GM19239 (cell line): ENCODE data around the gene ZDHHC20.

ENCODE experiments used
- DNase-seq: peaks from one replicate; pipeline ENCODE4 v3.0.0; 2011; ENCODE audit warnings: low spot score; ENCODE audit not compliant: insufficient read length
- FAIRE-seq: peaks from 2 replicates; lab custom pipeline; 2011; peaks lifted over from hg19 to GRCh38; lab: Jason Lieb, UNC

Gene ZDHHC20, protein sequence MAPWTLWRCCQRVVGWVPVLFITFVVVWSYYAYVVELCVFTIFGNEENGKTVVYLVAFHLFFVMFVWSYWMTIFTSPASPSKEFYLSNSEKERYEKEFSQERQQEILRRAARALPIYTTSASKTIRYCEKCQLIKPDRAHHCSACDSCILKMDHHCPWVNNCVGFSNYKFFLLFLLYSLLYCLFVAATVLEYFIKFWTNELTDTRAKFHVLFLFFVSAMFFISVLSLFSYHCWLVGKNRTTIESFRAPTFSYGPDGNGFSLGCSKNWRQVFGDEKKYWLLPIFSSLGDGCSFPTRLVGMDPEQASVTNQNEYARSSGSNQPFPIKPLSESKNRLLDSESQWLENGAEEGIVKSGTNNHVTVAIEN

DNA sequence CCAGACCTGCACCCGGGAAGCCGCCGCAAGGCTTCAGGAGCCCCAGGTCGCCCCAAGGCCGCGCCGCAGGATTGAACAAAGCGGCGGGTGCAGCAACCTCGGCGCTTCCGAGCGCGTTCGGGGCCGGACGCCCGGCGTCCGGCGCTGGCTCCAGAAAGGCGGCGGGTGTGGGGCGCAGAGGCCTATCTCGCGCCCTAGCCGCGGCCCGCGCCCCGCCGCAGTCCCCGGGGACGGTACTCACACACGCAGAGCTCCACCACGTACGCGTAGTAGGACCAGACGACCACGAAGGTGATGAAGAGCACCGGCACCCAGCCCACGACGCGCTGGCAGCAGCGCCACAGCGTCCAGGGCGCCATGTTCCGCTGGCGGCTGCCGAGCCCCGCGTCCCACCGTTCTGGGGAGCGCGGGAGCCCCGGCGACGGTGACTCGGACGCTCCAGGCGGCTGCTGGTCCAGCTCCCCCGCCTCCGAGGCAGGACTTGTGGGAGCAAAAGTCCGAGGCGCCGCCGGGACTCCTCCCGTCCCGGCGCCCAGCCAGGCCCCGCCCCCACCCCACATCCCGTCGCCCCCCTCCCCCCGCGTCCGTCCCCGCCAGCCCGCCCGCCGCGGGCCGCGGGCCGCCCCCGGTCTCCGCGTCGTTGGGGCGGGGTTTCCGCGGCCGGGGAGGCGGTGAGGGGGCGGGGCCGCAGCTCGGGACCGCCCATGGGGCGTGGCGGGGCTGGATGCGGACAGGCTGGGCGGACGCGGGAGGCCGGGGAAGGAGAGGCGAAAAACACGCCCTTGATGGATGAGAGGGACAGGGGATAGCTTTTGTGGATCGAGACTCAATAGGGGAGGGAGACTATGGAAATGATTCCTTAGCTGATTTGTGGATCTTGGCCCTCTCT is at the start of gene ZDHHC20:
Gene ZDHHC20 (minus strand): TSS at position 491 of the 889 bp plus-strand sequence. CDS start 132 bp downstream, at position 359.
- DNase-seq (peak; percentile 83), FAIRE-seq (peak; percentile 83)

DNA sequence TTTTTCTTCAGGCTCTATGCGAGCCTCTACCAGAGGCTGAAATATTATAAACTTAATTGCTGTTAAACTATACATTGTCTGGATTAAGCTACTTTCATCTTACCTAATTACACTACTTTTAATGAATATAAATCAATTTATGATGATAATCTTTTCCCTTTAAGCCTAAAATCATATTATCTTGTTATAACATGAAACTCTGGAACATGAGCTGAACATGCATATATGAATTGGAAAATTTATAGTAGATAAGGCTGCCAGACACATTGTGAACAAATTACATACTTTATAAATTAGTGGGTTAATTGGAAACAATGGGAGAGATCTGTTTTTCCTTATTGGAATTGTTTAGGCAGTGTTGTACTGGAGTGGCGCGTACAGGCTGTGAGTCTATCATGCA is 45.3 kb upstream of the ZDHHC20 start:
- DNase-seq (no peak), FAIRE-seq (no peak)

DNA sequence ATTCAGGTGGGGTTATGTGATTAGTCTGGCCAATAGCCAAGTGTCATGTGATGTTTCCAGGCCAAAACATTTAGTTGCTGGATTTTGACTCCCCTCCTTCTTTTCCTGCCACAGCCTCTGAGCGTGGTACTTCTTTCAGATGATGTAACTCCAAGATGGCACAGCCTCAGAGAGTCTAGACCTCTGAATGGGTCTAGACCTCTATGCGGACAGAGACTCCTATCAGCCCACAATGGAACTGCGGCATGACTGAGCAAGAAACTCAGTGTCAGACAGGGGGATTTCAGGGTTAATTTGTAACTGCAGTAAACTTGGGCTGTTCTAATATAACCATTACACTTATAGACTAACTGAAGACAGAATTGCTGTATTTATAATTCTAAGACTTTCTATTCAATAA is 42.6 kb upstream of the ZDHHC20 start:
- FAIRE-seq (no peak), DNase-seq (no peak)

DNA sequence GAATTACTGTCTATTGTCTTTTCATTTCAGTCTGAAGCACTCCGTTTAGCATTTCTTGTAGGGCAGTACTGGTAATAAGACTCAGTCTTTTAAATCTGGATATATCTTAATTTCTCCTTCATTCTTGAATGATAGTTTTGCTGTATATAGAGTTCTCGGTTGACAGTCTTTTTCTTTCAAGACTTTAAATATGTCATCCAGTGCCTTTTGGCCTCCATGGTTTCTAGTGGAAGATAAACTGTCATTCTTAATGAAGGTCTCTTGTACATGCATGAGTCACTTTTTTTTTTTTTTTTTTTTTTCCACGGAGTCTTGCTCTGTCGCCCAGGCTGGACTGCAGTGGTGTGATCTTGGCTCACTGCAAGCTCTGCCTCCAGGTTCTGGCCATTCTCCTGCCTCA is 27.2 kb upstream of the ZDHHC20 start:
- FAIRE-seq (no peak), DNase-seq (no peak)

DNA sequence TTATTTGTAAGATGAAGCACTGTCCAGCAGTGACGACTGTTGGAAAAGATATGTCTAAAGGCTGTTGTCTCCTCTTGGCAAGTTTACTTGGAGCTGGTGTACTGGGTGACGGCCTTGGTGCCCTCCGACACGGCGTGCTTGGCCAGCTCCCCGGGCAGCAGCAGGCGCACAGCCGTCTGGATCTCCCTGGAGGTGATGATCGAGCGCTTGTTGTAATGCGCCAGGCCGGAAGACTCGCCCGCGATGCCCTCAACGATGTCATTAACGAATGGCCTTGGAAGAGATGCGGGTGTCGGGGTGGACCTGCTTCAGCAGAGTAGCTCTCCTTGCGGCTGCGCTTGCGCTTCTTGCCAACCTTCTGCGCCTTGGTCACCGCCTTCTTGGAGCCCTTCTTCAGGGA is 24.6 kb upstream of the ZDHHC20 start:
- DNase-seq, result no peak

DNA sequence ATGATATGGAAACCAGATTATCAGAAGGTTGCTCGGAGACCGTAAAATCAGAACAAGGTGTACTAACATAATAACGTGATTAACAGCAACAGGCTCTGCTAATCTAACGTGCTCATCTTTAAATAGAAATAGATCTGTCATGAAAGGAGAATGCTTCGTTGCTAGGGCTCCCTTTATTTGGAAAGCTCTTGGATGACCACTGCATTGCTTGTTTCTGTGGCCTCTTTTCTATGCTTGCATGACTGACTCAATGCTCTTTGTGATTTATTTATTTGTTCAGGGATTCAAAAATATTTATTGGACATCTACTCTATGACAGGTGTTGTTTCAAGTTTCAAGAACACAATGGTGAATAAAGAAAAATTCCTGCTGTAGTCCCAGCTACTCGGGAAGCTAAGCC is 22.3 kb upstream of the ZDHHC20 start:
- FAIRE-seq, result no peak
- DNase-seq, result no peak

More for the DNA sequence above, 24.6 kb upstream of the ZDHHC20 start:
- FAIRE-seq, result no peak

DNA sequence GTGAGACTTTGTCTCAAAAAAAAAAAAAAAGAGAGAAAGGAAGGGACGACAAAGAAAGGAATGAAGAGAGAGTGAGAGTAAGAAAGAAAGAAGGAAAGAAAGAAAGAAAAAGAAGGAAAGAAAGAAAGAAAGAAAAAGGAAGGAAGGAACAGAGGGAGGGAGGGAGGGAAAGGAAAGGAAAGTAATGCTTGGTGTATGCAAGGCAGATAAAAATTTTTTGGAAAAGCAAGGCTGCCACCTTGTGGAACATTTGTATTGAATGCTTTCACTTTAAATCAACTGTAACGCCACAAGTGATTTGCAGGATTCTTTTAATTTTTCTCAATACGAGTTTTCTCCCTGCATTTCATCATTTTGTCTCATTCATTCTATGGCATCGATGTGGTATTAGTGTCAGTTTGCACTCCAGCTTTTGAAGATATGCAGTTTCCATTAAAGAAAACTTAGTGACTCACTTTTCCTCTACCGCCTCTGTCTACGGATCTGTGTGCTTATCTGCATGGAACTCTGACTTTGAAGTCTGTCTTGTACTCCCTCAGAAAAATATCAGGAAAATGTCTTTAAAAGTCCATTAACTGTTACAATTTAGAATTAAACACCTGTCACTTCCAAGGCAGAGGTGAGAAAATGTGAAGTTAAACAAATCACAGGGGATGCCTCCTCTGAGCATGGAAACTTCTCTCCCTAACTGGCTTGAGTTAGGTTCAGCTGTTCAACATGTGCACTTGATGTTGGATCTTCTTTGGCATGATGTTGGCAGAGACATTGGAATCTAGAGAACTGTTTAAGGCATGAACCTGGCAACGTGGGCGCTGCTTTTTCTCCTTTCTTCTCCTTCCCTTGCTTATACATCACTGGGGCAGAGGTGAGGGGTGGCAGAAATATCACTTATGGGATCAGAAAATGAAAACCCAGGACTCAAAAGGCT is 20.0 kb upstream of the ZDHHC20 start:
- DNase-seq, result no peak
- peak; percentile 95 for FAIRE-seq

DNA sequence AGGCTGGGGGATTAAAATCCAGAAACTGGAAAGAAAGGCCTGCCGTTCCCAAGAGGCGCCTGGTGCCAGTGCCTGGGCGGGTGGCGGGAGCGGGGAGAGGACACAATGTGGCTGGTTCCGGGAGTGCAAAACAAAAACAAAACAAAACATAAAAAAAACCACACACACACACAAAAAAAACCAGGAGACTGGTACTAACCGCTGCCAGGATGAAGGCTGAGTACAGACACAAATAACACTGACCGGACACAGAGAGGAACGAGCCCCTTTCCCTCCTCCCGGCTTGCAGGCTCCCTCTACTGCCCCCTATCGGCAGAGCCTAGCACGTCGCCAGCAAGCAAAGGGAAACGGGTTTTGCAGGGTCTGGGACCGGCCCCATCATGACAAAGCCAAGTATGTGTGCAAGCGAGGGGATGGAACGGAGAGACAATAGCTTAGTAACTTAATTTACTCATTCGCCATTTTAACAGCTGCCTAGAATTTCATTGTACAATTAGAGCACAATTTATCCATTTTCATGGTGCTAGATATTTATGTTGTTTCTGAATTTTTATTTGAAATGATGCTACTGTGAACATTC is 17.9 kb upstream of the ZDHHC20 start:
- peak; percentile 96 for FAIRE-seq
- peak; percentile 49 for DNase-seq

DNA sequence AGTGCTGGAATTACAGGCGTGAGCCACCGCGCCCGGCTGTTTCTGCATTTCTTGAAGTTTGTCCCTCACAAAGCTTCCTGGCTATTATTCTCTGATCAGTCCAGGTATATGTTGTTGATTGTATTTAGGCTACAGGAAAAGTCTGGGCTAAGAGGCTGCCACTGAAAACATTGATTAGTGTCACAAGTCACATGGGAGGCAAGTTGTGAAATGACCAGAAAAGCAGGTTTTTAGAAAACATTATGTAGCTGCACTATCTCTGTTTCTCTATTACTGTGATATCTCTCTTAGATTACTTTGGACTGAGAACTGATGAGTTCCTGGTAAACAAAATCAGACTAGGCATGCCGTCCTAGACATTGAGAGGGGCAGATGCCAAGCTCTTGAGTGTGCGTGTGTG is 16.0 kb upstream of the ZDHHC20 start:
- FAIRE-seq (no peak), DNase-seq (no peak)

DNA sequence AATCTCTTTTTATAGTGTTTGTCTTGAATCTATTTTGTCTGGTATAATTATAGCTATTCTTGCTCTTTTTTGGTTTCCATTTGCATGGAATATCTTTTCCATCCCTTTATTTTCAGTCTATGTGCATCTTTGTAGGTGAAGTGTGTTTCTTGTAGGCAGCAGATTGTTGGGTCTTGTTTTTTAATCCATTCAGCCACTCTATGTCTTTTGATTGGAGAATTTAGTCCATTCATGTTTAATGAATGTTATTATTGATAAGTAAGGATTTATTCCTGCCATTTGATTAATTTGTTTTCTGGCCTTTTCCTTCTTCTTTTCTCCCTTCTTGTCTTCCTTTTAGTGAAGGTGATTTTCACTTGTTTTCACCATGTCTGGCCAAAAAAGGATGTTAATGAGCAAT is 11.7 kb upstream of the ZDHHC20 start:
- DNase-seq (no peak), FAIRE-seq (no peak)

DNA sequence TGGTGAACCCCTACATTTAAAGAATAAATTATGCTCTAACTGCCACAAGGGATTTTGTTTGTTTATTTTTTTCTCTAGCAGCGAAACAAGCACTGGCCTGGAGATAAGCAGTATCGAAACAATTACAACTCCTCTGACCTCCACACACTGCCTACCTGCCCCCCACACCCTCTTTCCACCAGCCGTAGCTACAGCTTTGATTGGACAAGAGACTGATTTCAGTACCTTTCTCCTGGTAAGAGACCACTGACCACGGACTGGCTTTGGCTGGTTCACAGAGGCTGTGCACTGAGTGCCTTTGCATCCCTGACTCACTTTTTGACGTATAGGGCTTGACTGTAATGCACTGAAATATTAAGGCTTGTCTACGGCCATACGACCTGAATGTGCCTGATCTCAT is 7.4 kb upstream of the ZDHHC20 start:
- FAIRE-seq, result no peak
- DNase-seq, result no peak

DNA sequence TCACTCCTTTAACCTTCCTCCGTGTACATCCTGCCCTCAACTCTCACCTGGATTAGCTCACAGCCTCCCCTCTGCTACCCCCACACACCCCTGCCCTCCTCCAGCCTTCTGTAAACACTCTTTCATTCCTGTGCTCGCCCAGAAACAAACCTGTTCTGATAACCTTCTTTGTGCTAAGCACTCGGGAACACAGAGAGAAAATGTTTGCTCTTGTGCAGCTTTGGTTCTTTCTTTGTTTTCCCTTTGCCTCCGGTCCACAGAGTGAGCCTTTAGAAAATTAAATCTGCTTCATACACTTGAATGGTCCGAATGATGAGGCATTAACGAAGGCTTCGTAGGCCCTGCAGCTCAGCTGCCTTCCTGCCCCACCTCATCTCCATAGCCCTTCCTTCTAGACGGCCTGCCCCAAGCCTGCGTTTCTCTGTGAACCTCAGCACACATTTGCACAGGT is 6.6 kb upstream of the ZDHHC20 start:
- DNase-seq, result no peak
- FAIRE-seq, result no peak

DNA sequence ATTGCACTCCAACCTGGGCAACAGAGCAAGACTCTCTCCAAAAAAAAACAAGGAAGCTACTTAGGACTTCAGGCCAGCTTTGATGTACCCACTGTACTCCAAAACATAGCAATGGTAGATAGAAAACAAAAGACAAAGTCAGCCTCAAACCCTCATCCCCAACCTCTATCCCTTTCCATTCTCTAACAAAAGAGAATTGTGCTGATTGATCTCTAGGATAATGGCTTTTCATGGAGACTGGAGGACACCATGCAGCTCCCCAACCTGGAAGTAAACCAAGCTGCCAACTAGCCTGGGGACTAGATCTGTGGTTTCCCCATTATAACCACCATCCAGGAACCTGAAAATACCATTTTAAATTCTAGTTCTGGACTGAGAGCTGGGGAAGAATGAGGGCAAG is 4.3 kb upstream of the ZDHHC20 start:
- DNase-seq, result no peak
- FAIRE-seq, result no peak

DNA sequence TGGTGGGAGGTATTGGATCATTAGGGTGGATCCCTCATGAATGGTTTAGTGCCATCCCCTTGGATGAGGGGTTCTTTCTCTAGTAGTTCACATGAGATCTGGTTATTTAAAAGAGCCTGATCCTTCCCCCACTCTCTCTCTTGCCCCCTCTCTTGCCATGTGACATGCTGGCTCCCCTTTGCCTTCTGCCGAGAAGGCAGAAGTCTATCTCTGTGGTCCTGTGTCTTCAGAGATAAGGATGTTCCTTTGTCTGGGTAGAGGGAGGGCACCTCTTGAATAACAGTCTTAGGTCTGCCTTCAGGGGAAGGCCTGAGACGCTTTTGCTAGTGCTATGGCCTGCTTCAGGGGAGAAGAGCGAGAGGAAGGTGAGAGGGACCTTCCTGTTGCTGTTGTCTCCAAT is 2.0 kb upstream of the ZDHHC20 start:
- DNase-seq (no peak), FAIRE-seq (no peak)

DNA sequence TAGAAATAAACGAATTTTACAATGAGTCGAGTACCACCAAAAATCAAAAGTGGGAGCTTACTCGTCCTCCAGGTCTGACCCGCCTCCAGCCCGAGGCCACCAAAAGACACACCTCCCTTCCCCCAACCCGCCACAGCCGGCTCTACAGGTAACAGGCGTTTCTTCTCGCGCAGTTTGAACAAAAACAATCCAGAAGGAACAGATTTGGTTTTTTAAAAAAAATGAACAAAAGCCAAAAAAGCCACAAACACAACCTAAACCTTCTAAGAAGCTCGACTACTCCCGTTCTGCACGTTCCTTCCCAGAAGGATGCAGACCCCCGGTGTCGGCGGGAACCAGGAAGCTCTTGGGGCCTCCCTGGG is 671 bp downstream of the ZDHHC20 start:
- no peak for FAIRE-seq
- DNase-seq, result peak; percentile 40

DNA sequence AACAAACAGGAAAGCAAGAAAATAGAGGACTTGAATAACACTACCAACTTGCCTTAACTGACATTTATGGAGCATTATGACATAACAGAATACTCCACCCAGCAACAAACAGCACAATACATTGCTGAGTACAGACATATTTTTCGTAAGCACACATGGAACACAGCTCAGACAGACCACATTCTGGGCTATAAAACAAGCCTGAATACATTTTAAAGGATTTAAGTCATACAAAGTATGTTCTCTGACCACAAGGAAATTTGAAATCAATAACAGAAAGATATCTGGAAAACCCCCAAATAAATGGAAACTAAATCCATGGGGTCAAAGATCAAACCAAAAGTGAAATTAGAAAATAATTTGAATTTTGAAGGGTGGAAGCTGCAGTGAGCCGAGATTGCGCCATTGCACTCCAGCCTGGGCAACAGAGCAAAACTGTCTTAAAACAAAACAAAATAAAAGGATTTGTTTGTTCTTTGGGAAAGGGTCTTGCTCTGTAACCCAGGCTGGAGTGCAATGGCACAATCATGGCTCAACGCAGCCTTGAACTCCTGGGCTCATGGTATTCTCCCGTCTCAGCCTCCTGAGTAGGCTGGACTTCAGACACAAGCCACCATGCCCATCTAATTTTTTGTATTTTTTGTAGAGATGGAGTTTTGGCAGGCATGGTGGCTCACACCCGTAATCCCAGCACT is 5.6 kb downstream of the ZDHHC20 start:
- DNase-seq, result no peak
- no peak for FAIRE-seq

DNA sequence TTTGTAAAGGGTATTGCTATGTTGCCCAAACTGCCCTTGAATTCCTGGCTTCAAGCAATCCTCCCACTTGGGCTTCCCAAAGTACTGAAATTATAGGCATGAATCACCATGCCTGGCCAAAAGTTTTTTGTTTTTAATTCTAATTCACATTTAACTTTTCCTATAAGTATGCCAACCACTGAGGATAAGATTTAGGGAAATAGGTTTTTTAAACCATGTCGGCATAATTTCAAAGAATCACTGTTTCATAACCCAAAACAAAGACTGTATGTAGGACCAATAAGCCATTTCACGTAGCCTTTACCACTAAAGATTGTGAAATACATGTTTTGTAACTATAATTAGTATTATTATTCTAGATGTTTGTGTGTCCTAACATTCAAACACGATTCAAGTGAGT is 8.2 kb downstream of the ZDHHC20 start:
- no peak for DNase-seq
- no peak for FAIRE-seq

DNA sequence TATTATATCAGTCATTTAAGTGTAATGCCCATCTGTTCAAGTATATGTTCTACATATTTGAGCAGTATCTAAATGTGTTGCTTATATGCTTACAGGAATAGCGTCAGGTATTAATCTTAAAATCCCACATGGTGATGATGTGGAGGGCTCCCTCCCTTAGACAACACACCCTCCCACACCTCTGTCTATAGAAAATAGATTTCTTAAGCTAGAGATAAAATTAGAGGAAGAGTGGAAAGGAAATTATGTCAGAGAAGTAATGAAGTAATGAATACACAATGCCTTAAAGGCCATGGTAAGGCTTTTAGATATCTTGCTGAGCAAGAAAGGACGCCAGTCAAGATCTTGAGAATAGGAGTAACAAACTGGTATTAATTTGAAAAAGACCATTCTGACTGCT is 12.4 kb downstream of the ZDHHC20 start:
- no peak for FAIRE-seq
- DNase-seq, result no peak

DNA sequence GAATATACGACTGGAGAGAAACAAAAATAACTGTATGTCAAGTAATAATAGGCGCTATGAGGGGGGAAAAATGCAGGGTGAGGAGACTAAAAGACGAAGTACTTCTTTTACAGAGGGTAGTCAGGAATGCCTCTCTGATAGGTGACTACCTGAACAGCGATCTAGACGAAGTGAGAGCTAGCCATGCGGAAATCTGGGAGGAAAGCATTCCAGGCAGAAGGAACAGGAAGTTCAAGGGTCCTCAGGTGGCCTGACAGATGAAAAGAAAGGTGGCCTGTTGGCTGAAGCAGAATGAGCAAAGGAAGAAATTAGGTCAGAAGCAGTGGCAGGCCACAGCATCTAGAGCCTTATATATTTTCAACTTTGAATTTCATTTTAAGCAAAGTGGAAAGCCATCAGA is 13.3 kb downstream of the ZDHHC20 start:
- DNase-seq (no peak), FAIRE-seq (no peak)
